NCI-H187 treated with DMSO at 0.1 percent for 48 hours (cell line): ENCODE measurements around the gene CUBN.
"Not testable (repeated sequence)": the region's sequence is repeated elsewhere in the genome, so short reads cannot be mapped to it uniquely, and the experiment has no call there.

Source experiments
- DNase-seq: peaks from one replicate; lab custom pipeline; 2025; lab: John Stamatoyannopoulos, UW

CUBN gene

DNA sequence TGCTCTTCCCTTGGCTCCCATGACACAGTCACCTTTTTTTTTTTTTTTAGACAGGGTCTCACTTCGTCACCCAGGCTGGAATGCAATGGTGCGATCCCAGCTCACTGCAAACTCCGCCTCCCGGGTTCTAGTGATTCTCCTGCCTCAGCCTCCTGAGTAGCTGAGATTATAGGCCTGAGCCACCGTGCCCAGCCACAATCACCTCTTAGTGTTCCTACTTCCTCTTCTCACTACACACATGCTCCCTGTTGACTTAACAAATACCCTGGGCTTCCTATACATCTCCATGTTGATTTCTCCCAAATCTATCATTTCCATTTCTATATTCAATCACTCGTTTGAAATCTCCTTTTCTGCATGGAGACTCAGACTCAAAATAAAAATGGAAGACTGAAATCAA is 91.7 kb downstream of the CUBN start:
- DNase-seq = no peak

DNA sequence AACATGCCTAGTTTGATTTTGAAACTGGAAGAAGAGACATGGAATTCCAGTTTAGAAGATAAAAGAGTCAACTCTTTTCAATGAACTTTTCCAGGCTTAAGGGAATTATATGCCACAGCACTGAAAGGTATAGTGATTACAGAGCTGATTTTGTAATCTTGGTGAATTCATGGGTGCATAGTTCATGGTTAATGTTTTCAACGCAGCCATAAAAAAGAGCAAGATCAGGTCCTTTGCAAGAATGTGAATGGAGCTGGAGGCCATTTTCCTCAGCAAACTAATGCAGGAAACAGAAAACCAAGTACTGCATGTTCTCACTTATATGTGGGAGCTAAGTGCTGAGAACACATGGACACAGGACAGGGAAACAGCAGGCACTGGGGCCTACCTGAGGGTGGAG is 94.2 kb downstream of the CUBN start:
- DNase-seq = no peak

DNA sequence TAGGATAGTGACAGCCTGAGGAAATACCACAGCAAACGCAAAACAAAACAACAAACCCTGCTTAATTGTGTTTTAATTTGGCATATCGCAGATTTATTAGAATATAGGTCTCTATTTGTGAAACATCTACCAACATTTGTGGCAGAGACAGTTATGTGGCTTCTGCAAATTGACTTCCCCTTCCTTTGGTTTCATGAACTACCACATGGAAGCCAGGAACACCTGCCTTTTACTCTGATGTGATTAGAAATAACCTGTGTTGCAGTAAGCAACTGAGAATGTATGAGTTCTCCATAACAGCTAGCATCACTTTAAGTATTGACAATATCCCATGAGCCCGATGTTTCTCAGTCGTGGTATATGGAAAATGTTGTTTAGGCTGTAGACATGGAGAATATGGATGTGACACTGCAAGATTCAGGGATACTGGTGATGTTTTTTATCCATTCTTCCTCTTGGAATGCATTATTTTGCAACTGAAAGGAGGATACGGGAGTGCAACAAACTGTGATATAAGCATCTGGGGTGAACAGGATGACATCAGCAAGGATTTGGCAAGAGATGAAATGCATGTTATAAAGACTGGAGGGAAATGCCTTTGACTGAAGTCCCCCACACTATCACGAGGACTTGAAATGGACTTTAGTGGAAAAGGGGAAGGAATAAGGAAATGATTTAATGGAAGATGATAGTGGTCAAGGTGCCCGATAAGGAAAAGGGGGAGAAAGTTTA is 95.9 kb downstream of the CUBN start:
- no peak for DNase-seq

DNA sequence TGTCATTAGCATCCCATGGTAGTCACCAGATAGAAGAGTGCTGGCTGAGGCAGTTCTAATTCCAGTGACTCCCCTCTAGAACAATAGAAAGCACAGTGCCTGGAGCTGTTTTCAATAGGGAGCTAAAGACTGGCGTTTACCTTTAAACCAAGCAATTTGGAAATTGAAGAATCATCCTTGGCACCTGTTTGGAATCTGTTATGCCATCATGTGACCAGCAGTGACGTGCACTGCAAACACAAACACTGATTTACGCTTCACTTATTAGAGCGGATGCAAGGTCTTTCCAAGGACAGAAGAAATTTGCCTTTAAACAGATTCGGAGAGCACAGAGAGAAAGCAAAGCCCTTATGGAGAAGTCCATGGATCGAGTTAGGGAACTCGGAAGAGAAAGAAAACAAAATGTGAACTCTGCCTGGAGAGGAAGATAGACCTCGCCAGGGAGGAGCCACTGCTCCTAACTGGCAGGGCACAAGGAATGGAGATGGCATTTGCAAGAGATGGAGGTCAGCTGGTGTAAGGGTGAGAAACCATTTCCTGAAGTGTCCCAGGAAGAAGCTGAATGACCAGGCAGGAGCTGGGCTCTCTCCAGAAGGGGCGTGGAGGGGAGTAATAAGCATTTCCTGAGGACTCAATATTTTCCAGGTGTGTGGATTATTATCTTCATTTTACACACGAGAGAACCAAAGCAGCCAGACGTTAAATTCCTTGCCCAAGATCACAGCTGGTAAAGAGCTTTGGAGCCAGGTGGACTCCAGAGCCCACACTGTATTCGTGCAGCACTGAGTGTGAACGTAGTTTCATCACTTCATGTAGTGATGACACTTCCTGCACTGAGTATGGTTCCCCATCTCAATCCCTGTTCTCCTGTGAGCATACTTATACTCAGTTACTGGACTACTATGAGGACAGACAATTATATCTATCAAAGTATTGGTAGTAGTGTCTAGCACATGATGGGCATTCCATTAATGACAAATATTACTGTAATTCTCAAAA is 97.7 kb downstream of the CUBN start:
- DNase-seq = no peak

DNA sequence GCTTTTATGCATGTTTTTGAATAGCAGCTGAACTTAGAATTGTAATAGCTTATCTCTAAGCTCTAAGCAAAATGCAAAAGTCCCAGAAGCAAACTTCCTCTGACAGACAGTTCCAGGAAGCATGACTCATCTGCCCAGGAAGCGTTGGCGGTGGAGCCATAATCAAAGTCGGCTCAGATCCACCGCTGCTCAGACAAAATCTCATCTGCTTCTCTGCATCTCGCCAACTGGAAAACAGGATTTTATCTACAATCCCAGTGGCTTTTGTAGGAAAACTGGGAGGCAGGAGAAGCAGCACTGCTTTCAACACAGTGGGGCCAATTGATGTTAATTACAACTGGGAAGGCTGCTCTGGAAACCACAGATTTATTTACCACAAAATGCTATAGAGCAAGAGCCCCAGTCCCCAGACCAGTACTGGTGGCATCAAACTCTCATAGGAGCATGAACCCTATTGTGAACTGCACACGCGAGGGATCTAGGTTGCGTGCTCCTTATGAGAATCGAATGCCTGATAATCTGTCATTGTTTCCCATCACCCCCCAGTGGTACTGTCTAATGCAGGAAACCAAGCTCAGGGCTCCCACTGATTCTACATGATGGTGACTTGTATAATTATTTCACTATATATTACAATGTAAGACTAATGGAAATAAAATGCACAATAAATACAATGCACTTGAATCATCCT is 99.9 kb downstream of the CUBN start:
- DNase-seq = no peak

DNA sequence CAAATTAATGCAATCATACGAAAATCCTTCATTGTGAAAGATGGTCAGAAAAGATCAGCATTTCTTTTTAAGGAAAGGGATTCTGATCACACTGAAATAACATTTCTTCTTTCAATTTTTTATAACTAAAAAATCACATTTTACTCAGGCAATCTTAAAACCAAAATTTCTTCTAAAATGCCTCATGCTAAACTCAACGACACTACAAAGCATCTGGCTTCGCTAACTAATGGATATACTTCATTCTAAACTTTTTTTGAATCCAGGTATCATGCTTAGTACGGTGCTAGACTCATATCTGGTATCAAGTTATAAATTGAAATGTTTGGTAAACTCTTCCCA is 100.4 kb downstream of the CUBN start:
- DNase-seq = no peak

DNA sequence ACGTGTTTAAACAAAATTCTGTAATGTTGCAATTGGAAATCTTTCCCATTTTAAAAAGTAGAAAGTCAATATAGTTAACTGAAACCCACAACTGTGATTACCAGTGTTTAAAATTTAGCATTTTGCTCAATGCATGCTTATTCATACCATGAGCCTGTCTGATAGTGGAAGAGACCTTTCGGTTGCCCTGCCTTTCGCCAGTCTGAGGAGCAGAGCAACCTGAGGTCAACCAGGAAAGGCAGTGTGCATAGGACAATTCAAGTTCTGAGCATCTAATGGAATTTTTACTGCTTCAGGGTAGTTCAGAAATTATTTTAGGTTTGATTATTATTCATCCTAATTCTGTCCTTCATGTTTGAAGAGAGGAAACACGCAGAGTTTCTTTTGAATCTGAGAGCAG is 100.8 kb downstream of the CUBN start:
- no peak for DNase-seq

DNA sequence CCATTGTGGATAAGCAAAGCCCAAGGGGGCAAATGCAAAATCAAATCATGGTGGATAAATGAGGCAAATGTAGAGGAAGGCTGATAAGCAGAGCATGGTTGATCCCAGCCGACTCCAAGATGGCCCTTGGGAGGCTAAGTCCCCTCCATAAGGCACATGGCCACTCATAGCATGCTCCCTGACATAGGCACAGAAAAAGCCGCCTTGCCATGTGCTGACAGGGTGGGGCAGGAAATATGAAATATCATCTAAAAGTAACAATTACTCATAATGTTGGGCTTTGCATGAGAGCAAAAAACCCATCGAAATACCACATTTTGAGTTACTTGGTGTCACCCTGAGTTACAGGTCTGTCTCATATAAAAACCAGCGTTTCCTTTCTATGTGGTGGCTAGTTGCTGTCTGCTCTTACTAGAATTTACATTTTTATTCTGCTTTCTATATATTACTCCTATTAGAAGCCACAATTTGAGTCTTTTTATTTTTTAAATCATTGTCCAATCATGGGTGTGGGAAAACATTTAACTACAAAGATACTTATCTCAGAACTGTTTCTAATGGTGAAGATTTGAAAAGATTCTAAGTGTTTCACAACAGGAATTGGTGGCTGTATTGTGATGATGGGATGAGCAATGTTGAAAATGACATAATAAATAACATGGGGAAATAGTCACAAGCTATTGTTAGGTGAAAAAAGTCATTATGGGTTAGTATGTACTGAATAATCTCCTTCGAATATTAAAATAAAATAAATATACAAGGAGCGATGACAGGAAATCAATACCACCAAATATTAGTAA is 102.7 kb downstream of the CUBN start:
- no peak for DNase-seq

DNA sequence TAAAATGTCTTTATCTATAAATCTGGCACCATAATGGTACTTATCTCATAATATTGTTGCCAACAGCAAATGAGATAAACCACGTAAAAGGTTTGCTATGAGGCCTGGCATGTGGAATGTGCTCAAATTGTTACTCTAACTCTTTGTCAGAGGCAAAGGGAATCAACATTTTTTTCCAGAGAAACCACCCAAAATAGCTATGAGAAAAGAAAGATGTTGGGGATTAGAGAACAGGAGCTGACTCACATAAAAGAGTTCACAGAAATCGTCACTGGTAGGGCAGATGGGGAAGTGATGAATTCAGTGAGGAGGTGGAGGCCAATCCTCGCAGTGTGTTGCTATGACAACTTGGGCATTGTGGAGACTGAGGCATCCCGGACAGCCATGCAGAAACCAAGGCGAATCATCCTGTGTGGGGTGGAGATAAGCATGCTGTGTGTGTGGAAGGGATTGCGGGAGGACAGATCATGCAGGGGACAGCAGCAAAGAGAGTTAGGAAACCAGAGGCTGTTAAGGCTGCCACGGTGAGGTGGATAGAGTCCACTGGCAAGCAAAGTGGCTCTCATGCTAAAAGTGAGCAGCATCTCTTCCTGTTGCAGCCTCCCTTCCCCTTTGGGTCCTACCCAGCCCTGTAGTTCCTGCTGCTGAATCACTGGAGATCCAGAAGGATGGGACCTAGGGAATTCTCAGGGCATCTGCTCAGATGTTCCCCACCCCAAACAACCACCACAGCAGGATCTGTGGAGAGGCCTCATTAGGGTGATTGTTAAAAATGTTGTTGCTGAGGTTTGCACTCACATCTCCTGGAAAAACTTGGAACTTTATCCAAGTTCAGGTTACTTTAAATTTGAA is 103.9 kb downstream of the CUBN start:
- DNase-seq = no peak

DNA sequence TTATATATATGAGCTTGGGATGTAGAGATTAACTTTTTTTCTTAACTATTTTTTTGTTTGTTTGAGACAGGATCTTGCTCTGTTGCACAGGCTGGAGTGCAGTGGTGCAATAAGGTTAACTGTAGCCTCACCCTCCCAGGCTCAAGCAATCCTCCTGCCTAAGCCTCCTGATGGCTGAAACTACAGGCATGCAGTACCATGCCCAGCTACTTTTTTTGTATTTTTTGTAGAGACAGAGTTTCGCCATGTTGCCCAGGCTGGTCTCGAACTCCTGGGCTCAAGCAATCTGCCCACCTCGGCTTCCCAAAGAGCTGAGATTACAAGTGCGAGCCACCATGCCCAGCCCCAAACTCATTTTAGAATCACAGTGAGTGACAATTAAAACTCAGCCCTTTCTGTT is 105.2 kb downstream of the CUBN start:
- no peak for DNase-seq

DNA sequence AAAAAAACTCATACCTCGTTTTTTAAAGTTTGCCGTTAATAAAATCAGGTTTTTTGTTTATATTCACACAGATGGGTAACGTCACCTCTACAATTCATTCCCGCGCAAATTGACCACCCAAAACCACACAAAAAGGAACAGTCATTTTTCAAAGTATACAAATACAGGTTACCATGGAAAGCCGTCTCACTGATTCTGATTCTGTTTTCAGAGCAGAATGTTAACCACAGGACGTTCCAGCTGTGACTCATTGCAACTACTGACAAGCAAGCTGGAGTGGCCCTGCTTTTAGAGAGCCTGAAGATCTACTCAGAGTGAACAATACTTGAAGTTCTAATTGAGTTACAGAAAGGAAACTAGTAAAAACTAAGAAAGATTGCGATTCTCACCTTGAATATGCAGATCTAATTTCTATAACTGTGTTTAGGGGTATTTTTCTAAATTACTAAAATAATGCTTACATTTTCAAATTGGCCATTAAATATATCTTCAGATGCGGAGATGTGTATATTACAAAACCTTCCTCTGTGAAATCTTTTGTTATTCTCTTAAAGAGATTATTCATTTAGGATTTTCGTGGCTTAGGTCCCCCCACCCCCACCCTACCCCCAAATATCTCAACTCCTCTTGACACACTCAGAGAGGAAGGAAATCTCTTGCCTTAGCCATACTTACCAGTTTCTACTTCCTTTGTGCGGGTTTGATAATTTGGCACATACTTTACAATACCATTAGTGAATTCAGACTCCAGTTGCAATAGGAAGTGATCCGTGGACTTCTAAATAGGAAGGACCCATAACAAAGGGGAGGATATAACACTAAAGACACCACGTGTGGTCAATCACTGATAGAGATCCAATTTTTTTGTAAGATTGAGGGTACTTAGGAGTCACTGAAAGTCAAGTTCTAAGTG is 106.0 kb downstream of the CUBN start:
- no peak for DNase-seq

DNA sequence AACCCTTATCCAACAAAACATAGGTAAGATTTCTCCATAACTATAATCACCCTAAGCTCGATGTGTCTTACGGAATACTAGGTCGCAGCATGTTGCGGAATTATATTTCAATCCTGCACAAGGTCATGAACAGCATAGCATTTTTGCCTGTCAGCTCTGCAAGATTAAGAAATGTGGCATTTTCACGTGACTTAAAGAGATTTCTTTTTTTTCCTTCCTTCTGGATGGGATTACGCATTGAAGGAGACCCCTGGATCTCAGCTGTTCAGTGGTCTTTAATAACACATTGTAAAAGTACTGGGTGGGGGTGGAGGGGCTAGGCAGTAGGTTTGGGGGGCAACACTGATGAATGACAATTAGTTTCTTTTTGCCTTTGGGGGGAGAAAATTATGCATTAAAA is 106.7 kb downstream of the CUBN start:
- no peak for DNase-seq

DNA sequence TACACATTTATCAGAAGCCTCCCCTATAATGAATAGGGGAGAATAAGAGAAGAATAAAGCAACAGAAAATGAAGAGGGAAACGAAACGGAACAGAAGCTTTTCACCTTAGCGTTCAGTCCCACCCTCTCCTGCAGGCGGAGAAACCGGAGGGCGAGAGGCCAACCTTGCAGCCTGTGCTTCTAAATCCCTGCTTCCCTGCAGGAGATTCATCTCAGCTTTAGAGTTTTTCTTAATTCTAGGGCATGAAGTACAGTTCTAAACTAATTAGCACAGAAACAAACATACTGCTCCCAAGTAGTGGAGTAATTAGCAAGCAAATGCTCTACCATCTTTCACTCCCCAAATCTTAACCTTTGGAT is 107.2 kb downstream of the CUBN start:
- DNase-seq = no peak

DNA sequence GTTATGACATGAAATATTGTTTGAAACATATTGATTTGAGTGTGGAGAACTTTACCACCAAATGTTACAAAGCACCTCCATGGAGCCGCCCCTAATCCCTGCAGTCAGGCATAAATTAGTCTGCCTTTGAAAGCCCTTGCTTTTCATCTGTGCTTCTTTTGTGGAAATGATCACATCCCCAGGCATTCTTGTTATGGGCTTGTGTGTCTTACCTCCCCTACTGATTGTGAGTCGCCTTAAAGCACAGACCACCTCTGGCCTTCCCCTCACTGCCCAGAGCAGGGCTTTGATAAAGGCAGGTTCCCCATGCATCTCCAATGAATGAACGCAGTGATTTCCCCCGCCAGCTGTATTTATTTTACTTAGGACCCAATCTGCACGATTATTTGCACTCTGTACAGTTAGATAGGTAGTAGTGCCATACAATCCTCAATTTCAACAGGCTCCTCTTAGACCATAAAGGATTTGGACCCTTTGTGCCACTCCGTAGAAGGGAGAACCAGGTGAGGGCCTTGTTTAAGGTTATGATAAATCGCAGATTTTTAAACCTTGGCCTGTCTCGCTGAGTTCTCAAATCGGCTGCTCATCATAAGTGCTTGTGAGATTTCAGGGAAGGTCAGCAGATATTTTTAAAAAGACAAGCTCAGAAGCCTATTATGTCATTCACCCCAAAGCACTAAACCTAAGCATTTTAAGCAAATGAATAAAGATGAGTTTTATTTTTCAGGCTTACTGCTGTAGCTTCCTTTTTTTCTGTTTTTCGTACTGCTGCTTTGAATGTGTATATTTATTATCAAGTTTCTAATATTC is 107.8 kb downstream of the CUBN start:
- no peak for DNase-seq

DNA sequence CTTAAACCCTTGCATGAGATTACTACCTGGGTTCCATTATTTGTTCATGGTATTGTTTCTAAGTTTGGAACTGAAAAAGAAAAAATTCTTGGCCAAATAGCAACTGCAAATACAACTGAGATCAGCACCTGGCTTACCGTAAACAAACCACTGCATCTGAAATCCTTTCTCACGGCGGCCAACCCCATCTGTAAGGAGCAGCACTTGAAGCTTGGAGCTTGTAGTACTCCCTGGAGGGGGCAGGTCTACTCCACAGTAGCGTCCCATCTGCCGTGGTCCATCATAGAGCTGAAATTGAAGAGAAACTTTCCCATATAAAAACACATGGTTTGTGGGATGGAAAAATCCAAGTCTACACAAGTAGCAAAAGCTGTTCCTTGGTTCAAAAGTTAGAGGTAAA is 109.9 kb downstream of the CUBN start:
- DNase-seq = no peak

DNA sequence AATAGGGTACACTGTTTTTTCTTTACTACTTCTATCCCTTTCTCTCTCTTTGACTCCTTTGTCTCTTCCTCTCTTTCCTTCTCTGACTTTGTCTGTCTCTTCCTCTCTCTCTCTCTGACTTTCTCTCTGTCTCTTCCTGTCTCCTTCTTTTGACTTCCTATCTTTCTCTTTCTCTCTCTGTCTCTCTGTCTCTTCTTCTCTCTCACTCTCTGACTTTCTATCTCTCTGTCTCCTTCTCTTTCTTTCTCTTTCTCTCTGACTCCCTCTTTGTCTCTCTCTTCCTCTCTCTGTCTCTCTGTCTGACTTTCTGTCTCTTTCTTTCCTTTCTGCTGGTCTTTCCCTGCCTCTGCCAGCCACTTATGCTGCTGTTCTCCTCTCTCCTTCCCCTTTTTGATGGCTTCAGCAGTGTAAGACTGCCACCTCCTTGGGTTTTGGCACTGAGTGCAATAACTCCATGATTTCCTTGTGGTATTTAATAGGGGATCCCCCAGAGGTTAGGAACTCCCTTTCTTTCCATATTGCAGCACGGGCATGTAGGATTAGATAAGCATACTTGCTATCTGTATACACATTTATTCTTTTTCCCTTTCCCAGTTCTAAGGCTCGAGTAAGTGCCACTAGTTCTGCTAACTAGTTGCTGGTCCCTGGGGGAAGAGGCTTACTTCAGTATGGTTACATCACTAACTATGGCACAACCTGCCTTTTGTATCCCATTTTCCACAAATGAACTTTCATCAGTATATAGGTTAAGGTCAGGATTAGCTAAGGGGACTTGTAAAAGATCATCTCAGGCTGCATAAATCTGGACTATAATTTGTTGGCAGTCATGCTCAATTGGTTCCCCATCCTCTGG is 116.3 kb downstream of the CUBN start:
- DNase-seq = not testable (repeated sequence)

DNA sequence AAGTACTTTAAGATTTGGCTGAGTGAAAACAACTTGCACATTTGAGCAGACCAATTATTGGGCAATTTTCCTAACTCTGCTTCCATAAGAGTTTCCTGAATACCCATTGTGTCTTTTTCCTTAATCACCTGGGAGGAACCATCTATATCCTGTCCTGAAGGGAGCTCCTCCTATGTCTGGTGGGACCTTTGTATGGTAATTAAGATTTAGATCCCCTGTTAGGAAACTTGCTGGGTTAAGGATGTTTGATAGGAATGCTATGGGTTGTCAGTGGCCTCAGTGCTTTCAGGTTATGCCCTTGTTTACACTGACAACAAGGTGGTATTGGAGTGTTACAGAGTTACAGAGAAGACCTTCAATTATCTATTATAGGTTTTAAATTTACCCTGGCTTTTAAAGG is 116.9 kb downstream of the CUBN start:
- not testable (repeated sequence) for DNase-seq
